HepG2 (cell line): ENCODE measurements around the gene BCAS1. TPM values are rescaled to one million over a fixed set of nuclear protein-coding genes. Genes with fewer than 3 reads are reported as not detected.

Experiments
- ZNF841 ChIP-seq: sonication (generic); formaldehyde crosslinking; IDR thresholded peaks from 2 replicates; pipeline ENCODE4 v1.8.1; 2023; ENCODE audit warnings: missing genetic modification reagents, borderline replicate concordance
- polyA plus RNA-seq, 8 experiments: library from polyadenylated mRNA; depleted of rRNA in 3 of 8; stranded (reverse) in 7 of 8; unstranded in 1 of 8; fragments of >200 nt; fragmentation: Illumina TruSeq in 4 of 8; extraction: Trizol in 4 of 8; gene quantifications; 2 replicates each; pipeline versions ENCODE4 v1.2.1 to v1.2.3, GENCODE V29; 2011 to 2016; ENCODE audit warnings: low read depth in 4 of 8, missing spikeins in 1 of 8, mixed read lengths in 1 of 8; ENCODE audit not compliant: insufficient read depth in 1 of 8
- total RNA-seq, 5 experiments: library from RNA; depleted of rRNA; stranded (reverse); fragments of >200 nt; fragmentation: Illumina TruSeq; extraction: Trizol; gene quantifications; 2 replicates each; pipeline ENCODE4 v1.2.3, GENCODE V29; 2016; ENCODE audit warnings: low read depth in 1 of 5
- TF ChIP-seq, protein P1 (sequence below): sonication (generic); formaldehyde crosslinking; IDR thresholded peaks from 2 replicates; pipeline ENCODE4 v1.5.0; 2020; ENCODE audit warnings: mild to moderate bottlenecking, missing genetic modification reagents, borderline replicate concordance
- TF ChIP-seq, protein P2 (sequence below): sonication (generic); formaldehyde crosslinking; IDR thresholded peaks from one replicate; pipeline ENCODE4 v1.5.1; 2020; ENCODE audit warnings: mild to moderate bottlenecking, missing genetic modification reagents; ENCODE audit errors: not compliant biosample characterization

BCAS1 gene
- total and polyA plus RNA-seq, 2 of the 13 experiments (the other 11 are each of a cell fraction or from before 2014, with no cell fraction given), result 0.55 to 0.91 TPM

DNA sequence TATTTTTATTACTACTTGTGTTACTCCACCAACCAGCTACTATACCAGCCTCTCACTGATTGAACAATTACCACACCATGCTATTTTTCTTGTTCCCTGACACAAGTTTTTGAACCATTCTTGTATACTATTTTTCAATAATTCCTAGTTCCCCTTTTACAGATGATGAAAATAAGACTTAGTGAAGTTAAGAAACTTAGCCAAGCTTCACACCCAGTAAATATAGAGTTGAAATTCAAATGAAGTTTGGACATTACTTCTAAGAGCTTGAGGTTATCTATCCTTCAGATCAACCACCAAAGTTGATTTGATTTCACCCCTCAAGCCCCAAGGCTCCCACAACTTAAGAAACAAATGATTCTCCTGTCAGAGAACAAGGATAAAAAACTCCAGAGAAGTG, 13.1 kb upstream of the BCAS1 start (continued):
- TF ChIP-seq, protein P1, sequence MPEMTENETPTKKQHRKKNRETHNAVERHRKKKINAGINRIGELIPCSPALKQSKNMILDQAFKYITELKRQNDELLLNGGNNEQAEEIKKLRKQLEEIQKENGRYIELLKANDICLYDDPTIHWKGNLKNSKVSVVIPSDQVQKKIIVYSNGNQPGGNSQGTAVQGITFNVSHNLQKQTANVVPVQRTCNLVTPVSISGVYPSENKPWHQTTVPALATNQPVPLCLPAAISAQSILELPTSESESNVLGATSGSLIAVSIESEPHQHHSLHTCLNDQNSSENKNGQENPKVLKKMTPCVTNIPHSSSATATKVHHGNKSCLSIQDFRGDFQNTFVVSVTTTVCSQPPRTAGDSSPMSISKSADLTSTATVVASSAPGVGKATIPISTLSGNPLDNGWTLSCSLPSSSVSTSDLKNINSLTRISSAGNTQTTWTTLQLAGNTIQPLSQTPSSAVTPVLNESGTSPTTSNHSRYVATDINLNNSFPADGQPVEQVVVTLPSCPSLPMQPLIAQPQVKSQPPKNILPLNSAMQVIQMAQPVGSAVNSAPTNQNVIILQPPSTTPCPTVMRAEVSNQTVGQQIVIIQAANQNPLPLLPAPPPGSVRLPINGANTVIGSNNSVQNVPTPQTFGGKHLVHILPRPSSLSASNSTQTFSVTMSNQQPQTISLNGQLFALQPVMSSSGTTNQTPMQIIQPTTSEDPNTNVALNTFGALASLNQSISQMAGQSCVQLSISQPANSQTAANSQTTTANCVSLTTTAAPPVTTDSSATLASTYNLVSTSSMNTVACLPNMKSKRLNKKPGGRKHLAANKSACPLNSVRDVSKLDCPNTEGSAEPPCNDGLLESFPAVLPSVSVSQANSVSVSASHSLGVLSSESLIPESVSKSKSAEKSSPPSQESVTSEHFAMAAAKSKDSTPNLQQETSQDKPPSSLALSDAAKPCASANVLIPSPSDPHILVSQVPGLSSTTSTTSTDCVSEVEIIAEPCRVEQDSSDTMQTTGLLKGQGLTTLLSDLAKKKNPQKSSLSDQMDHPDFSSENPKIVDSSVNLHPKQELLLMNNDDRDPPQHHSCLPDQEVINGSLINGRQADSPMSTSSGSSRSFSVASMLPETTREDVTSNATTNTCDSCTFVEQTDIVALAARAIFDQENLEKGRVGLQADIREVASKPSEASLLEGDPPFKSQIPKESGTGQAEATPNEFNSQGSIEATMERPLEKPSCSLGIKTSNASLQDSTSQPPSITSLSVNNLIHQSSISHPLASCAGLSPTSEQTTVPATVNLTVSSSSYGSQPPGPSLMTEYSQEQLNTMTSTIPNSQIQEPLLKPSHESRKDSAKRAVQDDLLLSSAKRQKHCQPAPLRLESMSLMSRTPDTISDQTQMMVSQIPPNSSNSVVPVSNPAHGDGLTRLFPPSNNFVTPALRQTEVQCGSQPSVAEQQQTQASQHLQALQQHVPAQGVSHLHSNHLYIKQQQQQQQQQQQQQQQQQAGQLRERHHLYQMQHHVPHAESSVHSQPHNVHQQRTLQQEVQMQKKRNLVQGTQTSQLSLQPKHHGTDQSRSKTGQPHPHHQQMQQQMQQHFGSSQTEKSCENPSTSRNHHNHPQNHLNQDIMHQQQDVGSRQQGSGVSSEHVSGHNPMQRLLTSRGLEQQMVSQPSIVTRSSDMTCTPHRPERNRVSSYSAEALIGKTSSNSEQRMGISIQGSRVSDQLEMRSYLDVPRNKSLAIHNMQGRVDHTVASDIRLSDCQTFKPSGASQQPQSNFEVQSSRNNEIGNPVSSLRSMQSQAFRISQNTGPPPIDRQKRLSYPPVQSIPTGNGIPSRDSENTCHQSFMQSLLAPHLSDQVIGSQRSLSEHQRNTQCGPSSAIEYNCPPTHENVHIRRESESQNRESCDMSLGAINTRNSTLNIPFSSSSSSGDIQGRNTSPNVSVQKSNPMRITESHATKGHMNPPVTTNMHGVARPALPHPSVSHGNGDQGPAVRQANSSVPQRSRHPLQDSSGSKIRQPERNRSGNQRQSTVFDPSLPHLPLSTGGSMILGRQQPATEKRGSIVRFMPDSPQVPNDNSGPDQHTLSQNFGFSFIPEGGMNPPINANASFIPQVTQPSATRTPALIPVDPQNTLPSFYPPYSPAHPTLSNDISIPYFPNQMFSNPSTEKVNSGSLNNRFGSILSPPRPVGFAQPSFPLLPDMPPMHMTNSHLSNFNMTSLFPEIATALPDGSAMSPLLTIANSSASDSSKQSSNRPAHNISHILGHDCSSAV (CRISPR knock-in tag), result no peak
- TF ChIP-seq ZNF841, result no peak
- TF ChIP-seq, protein P2, sequence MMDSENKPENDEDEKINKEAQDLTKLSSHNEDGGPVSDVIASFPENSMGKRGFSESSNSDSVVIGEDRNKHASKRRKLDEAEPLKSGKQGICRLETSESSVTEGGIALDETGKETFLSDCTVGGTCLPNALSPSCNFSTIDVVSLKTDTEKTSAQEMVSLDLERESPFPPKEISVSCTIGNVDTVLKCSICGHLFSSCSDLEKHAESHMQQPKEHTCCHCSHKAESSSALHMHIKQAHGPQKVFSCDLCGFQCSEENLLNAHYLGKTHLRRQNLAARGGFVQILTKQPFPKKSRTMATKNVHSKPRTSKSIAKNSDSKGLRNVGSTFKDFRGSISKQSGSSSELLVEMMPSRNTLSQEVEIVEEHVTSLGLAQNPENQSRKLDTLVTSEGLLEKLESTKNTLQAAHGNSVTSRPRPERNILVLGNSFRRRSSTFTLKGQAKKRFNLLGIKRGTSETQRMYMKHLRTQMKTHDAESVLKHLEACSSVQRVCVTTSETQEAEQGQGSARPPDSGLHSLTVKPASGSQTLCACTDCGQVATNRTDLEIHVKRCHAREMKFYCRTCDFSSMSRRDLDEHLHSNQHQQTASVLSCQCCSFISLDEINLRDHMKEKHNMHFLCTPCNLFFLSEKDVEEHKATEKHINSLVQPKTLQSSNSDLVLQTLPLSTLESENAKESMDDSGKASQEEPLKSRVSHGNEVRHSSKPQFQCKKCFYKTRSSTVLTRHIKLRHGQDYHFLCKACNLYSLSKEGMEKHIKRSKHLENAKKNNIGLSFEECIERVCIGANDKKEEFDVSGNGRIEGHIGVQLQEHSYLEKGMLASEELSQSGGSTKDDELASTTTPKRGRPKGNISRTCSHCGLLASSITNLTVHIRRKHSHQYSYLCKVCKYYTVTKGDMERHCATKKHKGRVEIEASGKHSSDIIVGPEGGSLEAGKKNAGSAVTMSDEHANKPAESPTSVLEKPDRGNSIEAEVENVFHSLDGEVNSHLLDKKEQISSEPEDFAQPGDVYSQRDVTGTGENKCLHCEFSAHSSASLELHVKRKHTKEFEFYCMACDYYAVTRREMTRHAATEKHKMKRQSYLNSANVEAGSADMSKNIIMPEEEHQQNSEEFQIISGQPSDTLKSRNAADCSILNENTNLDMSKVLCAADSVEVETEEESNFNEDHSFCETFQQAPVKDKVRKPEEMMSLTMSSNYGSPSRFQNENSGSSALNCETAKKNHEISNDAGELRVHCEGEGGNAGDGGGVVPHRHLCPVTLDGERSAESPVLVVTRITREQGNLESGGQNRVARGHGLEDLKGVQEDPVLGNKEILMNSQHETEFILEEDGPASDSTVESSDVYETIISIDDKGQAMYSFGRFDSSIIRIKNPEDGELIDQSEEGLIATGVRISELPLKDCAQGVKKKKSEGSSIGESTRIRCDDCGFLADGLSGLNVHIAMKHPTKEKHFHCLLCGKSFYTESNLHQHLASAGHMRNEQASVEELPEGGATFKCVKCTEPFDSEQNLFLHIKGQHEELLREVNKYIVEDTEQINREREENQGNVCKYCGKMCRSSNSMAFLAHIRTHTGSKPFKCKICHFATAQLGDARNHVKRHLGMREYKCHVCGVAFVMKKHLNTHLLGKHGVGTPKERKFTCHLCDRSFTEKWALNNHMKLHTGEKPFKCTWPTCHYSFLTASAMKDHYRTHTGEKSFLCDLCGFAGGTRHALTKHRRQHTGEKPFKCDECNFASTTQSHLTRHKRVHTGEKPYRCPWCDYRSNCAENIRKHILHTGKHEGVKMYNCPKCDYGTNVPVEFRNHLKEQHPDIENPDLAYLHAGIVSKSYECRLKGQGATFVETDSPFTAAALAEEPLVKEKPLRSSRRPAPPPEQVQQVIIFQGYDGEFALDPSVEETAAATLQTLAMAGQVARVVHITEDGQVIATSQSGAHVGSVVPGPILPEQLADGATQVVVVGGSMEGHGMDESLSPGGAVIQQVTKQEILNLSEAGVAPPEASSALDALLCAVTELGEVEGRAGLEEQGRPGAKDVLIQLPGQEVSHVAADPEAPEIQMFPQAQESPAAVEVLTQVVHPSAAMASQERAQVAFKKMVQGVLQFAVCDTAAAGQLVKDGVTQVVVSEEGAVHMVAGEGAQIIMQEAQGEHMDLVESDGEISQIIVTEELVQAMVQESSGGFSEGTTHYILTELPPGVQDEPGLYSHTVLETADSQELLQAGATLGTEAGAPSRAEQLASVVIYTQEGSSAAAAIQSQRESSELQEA (CRISPR knock-in tag), result no peak
- TF ChIP-seq, all 625 proteins: peak for 0
